GM12878 (cell line): ENCODE measurements around the gene DOCK1.

Experiments used
- EZH2 ChIP-seq: IDR thresholded peaks from 2 replicates; pipeline ENCODE4 v1.6.1; 2012; ENCODE audit warnings: low read depth, mild to moderate bottlenecking, control low read depth, inconsistent platforms, low read length, borderline replicate concordance; ENCODE audit not compliant: control insufficient read depth
- NFYB ChIP-seq: IDR thresholded peaks from 2 replicates; pipeline ENCODE4 v1.6.1; 2011; ENCODE audit warnings: low read depth, mild to moderate bottlenecking, low read length, improper control_type of control experiment, moderate library complexity; ENCODE audit not compliant: insufficient read depth
- POLR2A ChIP-seq: IDR thresholded peaks from 2 replicates; pipeline ENCODE4 v1.6.1; 2011; ENCODE audit warnings: low read depth, mild to moderate bottlenecking, low read length
- SIN3A ChIP-seq: IDR thresholded peaks from 2 replicates; pipeline ENCODE4 v1.6.1; 2012; ENCODE audit warnings: low read depth, low read length, improper control_type of control experiment

GRCh38 chr10:127197154-127197432, 291.9 kb downstream of the DOCK1 start:
- no peak for TF ChIP-seq NFYB
- TF ChIP-seq EZH2 = no peak
- TF ChIP-seq POLR2A = no peak
- no peak for TF ChIP-seq SIN3A
